Measurements from ENCODE around the gene RRAS. TPM values are rescaled to one million over a fixed set of nuclear protein-coding genes. Genes with fewer than 3 reads are reported as not detected.

RRAS gene
- total RNA-seq, 1 experiment from 2014 or later: 55.9 TPM

DNA sequence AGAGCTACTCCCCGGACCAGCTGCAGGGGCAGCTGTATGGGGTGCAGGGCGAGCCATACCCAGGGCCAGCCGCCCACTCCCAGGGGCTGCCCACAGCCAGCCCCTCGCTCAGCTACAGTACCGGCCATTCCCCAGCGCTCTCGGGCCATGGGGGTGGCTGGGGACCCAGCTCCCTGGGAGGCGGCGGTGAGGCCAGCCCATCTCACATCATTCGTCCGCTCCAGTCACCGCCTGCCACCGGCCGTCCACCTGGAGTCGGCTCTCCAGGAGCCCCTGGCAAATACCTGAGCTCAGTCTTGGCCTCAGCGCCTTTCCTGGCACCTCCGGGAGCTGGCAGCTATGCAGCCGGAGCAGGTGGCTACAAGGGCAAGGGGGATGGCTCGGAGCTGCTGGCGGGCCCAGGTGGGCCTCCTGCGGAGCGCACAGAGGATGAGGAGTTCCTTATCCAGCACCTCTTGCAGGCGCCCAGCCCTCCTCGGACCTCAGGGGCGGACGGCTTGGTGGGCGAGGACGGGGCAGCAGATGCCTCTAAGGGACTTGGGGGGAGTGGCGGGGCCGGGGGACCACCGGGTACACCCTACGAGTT is 44.0 kb downstream of the RRAS start:
- Histone ChIP-seq H3K27ac (ENCODE audit: low read depth, low read length) (no peak overlapping the region), H3K4me2 (ENCODE audit: low read length) (no peak overlapping the region), H3K9ac (ENCODE audit: low read length) (no peak overlapping the region), H3K4me1 (ENCODE audit: control insufficient read depth in 1 of 2, insufficient read depth in 2 of 2, low read length in 2 of 2) (peaks cover 6 to 21% of the 10 kb centered on the region in 2 experiments; a peak in 3 of 4 replicates), H4K20me1 (ENCODE audit: insufficient read depth) (peaks cover 8% of the 10 kb centered on the region; the same call in 1 of the 2 replicates), H3K9me2 (ENCODE audit: insufficient read depth) (no peaks in the 10 kb centered on the region), H3K27me3 (ENCODE audit: insufficient read depth, low read length) (no peaks in the 10 kb centered on the region), H2AFZ (ENCODE audit: low read depth, low read length, poor library complexity, severe bottlenecking) (no peak overlapping the region), H3K36me3 (ENCODE audit: control insufficient read depth in 1 of 2, insufficient read depth in 2 of 2, low read length in 2 of 2) (peaks cover 25 to 41% of the 10 kb centered on the region in 2 experiments; a peak in 3 of 4 replicates), H3K79me2 (ENCODE audit: insufficient read depth, low read length) (peaks cover 65% of the 10 kb centered on the region), H3K9me3 (ENCODE audit: control insufficient read depth in 1 of 2, insufficient read depth in 1 of 2, low read depth in 1 of 2, low read length in 2 of 2) (no peaks in the 10 kb centered on the region), H3K4me3 (replicated peaks in 1 of 2; ENCODE audit: low read depth in 1 of 2, low read length in 2 of 2) (no peak overlapping the region)
- no TSS peak for BruUV-seq (replicated peaks)
- ChIA-PET RAD21 (ENCODE audit: low non-redundant PET in 1 of 2, low total read pairs in 2 of 2, uncharacterized antibody in 2 of 2, unreplicated experiment in 2 of 2) (no interaction called here), POLR2A (no interaction called here), CTCF (no interaction called here)
- TF ChIP-seq, protein P1, sequence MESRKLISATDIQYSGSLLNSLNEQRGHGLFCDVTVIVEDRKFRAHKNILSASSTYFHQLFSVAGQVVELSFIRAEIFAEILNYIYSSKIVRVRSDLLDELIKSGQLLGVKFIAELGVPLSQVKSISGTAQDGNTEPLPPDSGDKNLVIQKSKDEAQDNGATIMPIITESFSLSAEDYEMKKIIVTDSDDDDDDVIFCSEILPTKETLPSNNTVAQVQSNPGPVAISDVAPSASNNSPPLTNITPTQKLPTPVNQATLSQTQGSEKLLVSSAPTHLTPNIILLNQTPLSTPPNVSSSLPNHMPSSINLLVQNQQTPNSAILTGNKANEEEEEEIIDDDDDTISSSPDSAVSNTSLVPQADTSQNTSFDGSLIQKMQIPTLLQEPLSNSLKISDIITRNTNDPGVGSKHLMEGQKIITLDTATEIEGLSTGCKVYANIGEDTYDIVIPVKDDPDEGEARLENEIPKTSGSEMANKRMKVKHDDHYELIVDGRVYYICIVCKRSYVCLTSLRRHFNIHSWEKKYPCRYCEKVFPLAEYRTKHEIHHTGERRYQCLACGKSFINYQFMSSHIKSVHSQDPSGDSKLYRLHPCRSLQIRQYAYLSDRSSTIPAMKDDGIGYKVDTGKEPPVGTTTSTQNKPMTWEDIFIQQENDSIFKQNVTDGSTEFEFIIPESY (IDR thresholded peaks at IDR 0.05; ENCODE audit: extremely low read depth, insufficient replicate concordance, low read length): no peak
- TF ChIP-seq POLR2A (IDR thresholded peaks at IDR 0.05; ENCODE audit: borderline replicate concordance, extremely low read depth, insufficient read depth, insufficient read length): no peak
- TF ChIP-seq YY1 (IDR thresholded peaks at IDR 0.05; ENCODE audit: extremely low read depth, insufficient replicate concordance, low read depth, low read length): no peak
- TF ChIP-seq, protein P2, sequence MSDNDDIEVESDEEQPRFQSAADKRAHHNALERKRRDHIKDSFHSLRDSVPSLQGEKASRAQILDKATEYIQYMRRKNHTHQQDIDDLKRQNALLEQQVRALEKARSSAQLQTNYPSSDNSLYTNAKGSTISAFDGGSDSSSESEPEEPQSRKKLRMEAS (IDR thresholded peaks at IDR 0.05): no peak
- TF ChIP-seq CBX3 (IDR thresholded peaks at IDR 0.05; ENCODE audit: low read depth): no peak
- no peak for TF ChIP-seq SIN3A (IDR thresholded peaks at IDR 0.05; ENCODE audit: low read depth)
- no peak for TF ChIP-seq JUND (IDR thresholded peaks at IDR 0.05)
- ATAC-seq (no peak), DNase-seq (ENCODE audit: low read depth, low spot score) (no peak)
- intact Hi-C loops (cut with micrococcal nuclease): no loop called here

Data from HCT116 (cell line).